ENCODE results near the gene PRM1.
"Not testable (repeated sequence)": the region's sequence is repeated elsewhere in the genome, so short reads cannot be mapped to it uniquely, and the experiment has no call there.

Gene PRM1

DNA sequence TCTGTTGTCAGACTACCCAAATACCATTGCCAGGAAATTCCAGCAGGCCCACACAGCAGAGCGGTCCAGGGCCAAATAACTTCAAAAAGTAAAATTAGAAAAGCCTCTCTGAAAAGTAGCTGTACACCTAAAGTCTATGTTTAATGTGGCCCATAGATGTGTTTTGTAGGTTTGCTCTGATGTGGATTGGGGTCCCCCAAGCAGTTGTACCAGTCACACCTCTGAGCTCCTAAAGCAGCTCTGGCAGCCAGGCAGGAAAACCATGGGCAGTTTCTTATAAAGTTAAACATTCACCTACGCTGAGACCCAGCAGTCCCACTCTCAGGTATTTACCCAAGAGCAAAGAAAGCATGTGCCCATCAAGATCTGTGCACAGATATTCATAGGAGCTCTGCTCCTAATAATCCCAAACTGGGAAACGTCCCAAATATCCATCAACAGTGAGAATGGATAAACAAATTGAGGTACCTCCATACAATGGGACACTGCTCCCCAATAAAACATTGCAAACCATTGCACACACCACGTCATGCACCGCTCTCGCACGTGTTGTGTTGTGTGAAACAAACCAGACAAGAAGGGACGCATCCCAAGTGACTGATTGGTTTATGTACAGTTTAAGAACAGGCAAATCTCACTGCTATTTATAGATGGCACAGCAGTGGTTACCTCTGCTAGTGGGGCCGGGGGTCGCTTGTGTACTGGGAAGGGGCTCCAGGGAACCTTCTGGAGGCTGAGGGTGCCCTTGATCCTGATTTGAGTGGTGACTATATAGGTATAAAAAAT lies 15.8 kb upstream of the PRM1 start:
- DNase-seq, result no peak

DNA sequence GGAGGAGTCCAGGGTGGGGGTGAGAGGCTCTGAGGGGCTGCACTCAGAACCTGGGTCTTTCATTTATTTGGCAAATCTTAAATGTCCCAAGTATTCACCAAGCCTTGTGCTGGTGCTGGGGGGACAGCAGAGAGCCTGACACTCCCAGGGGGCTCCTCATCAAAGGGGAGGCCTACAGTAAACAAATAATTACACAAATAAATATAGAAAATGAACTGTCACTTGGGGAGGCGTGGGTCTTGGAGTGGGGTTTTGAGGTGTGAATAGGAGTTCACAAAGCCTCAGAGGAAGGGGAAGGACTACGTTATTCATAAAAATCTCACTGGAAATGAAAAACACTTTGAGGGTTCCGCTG lies 15.2 kb upstream of the PRM1 start:
- DNase-seq, result no peak

DNA sequence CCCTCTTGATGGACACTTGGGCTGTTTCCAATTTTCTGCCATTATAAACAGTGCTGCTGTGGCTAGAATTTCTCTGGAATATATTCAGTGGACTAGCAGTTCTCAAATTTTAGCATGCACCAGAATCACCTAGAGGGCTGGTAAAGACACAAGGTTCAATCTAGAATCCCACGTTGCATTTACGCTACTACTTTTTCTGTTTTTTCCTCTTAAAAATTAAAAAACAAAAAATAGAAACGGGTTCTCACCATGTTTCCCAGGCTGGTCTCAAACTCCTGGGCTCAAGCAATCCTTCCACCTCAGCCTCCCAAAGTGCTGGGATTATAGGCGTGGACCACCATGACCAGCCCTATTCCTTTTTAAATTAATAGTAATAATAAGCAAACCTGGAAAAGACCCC lies 14.5 kb upstream of the PRM1 start:
- no peak for DNase-seq

DNA sequence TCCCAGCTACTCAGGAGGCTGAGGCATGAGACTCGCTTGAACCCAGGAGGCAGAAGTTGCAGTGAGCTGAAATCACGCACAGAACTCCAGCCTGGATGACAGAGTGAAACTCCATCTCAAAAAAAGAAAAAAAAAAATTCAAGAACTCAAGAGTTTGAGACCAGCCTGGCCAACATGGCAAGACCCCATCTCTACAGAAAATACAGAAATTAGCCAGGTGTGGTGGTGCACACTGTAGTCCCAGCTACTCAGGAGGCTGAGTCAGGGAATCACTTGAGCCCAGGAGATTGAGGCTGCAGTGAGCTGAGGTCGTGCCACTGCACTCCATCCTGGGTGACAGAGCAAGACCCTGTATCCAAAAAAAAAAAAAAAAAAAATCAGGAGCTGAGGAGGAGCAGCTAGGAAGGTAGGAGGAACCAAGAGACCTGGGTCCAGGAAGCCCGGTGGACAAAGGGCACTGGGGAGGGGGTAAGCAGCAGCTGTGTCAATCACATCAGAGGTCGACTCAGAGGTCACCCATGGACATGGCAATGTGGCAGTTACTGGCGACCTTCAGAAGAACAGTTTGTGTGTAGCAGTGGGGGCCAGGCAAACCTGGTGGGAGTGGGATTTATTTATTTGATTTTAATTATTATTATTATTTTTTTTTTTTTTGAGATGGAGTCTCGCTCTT lies 11.1 kb upstream of the PRM1 start:
- no peak for DNase-seq

DNA sequence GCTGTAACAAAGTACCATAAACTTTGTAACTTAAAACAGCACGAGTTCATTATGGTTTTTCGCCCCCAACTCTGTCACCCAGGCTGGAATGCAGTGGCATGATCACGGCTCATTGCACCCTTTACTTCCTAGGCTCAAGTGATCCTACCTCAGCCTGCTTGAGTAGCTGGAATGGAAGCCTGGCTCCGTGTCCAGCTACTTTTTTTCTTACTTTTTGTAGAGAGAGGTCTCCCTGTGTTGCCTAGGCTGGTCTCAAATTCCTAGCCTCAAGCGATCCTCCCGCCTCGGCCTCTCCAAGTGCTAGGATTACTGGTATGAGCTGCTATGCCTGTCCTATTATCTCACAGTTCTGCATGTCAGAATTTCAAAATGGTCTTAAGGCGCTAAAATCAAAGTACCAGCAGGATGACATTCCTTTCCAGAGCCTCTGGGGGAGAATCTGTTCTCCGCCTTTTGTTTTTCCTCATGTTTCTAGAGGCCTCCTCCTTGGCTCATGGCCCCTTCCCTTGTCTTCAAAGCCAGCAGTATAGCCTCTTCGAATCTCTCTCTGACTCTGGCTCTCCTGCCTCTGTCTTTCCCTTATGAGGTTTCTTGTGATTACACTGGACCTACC lies 10.1 kb upstream of the PRM1 start:
- no peak for DNase-seq

DNA sequence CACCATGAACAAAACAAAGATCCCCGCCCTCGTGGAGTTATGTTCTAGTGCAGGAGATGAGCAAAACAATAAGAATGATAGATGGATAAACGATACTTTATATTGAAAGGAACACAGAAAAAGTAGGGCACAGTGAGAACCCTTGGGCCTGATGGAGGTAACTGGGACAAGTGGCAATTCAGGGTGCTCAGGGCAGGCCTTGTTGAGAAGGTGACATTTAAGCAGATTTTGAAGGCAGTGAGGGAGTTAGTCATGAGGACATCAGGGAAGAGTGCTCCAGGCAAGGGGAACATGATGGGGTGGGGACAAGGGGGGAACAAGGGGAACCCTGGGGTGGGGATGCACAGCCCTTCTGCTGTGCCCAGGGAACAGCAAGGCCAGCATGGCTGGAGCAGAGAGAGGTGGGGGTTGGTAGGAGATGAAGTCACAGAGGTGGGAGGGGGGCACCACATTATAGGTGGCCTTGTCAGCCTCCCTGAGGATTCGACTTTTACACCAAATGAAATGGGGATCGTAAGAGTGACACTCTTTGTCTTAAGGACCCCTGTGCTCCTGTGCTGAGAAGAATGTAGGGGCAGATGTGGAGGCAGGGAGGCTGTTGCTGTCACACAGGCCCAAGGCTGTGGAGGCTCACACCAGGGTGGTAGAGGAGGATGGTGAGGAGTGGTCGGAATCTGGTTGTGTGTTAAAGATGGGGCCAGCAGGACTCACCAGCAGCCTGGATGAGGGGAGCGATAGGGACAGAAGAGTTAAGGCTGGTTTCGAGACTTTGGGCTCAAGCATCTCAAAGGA lies 9.2 kb upstream of the PRM1 start:
- no peak for DNase-seq

DNA sequence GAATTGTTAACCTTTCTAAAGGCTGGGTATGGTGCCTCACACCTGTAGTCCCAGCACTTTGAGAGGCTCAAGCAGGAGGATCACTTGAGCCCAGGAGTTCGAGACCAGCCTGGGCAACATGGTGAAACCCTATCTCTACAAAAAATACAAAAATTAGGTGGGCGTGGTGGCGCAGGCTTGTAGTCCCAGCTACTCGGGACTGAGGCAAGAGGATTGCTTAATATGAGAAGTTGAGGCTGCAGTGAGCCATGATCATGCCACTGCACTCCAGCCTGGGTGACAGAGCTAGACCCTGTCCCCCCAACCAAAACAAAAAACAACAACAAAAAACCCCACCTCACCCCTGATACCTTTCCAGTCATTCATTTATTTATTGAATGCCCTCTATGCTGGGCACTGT lies 8.6 kb upstream of the PRM1 start:
- not testable (repeated sequence) for DNase-seq

DNA sequence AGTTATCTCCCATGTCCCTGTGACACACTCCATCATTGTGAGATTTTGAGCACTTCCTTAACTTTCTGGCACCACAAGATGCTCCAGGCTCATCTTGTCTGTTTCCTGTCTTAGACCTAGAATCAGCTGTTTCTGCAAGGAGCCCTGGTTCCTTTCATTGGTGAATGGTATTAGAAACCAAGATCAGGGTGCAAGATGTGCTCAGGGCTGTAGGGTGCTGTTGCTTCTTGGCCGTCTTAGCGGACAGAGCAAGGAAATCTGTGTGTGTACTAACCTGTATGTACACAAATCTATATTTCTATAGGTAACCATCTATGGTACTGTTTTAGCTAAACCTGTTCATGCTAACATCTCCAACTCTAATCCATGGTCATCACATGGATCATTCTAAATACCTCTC lies 8.1 kb upstream of the PRM1 start:
- DNase-seq, result no peak

DNA sequence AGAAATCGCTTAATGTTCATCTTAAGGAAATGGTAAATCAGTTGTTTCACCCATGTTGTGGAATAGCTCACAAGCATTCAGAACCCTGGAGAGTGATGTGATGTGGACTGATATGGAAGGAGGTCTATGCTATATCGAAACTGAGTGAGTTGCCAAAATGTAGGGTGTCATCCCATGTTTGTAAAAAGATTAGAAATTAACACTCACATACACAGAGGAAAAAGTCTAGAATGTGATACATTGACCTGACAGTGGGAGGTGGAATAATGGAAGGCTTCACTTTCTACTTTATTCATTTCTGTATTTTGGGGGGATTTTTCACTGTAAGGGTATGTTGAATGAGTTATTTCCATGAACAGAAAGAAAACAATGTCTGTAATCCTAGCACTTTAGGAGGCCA lies 4.7 kb upstream of the PRM1 start:
- no peak for DNase-seq

DNA sequence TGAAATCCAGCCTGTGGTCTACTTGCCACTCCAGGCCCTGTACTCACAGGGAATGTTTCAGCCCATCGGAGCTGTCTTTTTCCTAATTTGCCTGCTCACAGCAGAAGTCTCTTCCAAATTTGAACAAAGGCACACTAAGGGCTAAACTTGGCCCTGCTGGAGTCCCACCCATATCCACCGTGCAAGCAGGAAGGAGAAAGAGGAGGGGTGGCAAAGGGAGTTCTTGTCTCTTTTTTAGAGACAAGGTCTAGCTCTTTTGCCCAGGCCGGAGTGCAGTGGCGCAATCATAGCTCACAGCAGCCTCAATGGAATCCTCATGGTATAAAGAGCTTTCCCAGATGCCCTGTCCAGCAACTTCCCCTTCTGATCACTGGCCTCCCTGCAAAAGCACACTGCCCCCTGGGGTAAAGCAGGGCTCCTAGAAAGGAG lies 2.7 kb upstream of the PRM1 start:
- DNase-seq, result no peak

DNA sequence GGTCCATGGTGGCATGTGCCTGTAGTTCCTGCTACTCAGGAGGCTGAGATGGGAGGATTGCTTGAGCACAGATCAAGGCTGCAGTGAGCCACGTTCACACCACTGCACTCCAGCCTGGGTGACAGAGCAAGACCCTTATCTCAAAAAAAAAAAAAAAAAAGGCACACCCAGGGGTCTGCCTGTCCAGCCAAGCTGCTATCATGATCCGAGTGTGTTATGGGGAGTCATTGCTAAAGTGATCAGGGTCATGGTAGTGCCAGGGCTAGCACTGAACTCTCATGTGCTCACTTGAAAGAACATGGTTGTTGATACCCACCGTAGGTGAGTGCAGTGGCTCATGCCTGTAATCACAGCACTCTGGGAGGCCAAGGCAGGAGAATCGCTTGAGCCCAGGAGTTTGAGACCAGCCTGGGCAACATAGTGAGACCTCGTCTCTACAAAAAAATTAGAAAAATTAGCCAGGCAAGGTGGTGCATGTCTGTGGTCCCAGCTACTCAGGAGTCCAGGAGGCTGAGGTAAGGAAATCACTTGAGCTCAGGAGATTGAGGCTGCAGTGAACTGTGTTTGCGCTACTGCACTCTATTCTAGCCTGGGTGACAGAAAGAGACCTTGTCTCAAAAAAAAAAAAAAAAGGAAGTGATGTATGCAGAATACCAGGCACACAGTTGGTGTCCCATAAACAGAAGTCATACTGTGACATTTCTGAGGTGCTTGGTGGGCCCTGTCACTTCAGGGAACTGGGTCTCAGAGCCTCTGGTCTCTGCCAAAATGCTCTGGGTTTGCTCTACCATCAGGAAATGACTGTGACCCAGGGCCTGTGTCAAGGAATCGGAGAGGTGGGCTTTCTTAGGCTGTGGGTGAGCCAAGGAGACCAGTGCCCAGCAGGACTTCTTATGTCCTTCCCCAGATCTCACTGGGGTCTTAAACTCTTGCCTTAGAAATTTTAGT lies 2.2 kb downstream of the PRM1 start:
- DNase-seq, result no peak

DNA sequence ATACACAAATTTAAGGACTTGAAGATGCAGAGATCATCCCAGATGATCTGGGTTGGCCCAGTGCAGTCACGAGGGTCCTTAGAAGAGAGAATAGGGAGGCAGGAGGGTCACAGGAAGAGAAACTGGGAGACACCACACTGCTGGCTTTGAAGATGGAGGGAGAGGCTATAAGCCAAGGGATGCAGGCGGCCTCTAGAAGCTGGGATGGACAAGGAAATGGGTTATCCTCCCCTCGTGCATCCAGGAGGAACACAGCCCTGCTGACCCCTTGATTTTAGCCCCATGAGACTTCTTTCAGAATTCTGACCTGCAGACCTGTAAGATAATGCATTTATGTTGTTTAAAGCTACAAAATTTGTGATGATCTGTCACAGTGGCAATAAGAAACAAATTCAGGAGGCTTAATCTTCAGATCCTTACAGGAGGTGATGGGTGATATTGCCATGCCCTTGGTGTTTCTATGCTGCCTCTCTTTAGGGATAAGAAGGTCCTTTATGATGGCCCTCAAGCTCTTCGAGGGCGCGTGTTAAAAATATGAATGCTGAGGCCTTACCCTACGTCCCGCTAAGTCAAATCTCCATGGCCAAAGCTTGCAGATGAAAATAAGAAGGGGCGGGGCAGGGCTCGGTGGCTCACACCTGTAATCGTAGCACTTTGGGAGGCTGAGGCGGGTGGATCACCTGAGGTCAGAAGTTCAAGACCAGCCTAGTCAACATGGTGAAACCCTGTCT lies 3.4 kb downstream of the PRM1 start:
- DNase-seq, result no peak

DNA sequence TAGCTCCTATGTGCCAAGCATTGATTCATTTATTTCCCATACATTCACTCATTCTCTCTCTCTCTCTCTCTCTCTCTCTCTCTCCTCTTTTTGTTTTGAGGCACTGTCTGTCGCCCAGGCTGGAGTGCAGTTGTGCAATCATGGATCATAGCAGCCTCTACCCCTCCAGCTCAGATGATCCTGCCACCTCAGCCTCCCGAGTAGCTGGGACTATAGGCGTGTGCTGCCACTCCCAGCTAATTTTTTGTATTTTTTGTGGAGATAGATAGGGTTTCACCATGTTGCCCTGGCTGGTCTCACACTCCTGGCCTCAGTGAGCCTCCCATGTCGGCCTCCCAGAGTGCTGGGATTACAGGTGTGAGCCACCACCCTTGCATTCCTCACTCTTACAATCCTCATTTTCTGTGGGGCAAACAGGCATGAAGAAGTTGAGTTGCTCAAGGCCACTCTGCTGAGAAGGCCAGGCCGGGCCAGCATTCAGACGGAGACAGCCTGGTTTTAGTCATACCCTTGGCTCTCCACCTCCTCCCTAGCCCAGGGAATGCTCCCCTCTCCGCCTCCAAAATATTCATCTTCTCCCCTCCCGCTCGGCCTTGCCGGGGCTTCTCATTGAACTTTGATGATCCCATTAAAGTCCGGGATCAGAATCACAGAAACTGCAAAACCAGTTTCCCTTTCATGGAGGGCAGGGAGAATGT lies 4.1 kb downstream of the PRM1 start:
- DNase-seq, result no peak

DNA sequence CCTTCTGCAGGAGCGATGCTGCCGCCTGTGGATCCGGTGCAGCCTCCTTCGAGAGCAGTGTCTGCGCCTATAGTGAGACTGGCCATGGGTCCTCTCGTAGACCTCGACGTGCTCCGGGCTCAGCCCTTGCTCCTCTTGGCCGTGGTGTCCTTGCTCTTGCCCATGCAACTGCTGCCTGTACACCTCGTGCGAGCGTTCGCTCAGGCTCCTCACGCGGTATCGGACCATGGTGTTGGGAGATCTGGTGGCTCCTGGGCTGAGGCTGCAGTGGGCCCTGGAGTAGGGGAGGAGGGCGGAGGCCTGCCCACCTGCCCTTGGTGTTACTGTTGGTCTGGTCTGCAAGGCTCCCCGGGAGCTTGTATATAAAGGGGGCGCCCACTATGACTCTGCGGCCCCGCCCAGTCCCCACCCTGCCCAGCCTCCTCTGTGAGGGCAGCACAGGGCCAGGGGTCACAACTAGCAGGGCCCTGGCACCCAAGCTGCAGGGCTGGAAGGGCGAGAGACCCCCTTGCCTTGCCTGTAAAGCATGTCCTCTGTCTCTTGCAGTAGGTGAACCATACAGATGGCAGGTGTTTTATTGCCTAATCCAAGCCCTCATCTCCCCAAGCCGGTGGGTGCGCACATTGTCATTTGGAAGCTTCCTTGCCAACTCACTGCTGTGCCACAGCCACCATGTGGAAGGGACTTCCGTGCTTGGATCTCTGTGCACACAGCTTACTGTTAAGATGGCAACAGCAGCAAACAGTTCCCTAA lies 4.8 kb downstream of the PRM1 start, which contains the start of gene PRM2:
Gene PRM2 (minus strand): TSS at position 338 of the 753 bp plus-strand sequence. CDS start 110 bp downstream, at position 228.
- no peak for DNase-seq

DNA sequence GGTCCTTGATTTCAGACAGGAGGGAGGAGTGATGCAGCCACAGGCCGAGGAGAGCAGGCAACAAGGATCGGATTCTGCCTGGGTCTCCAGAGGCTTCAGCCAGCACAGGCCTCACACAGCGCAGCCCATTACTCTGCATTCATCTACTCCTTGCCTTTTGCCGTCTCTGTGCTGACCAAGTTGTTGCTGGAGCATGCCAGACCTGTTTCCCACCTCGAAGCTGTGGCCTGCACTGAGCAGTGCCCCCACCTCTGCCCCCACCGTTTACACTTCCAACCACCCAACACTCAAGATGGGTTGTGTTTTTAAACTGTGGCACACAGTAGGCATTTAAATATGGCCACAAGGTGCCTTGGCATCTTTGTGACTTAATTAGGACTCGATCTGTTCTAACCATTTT lies 6.2 kb downstream of the PRM1 start:
- no peak for DNase-seq

DNA sequence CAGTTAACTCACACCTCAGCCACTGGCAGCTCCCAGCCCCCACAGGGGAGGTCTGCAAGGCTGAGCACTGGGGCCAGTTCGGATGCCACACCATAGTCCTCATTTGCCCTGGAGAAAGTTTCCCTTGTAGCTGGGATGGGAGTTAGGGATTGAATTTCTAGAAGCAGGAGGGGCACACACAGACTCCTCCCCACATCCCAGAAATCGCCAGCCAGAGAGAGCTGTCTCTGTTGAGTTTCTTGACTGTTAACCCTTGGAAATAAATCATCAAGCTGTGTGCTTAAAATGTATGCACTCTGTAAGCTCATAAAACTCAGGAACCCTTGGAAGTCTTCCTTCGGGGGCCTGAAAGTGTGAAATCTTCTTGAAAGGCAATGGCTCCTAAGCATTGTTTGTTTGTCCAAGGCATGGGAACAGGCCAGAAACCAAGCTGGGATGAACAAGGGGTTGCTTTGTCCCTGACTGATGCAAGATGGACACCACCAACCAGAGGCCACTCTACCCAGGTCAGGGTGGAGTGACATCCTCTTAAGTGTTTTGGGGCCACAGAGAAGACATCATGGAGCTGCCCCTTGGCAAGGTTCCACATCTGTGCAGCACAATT lies 7.3 kb downstream of the PRM1 start:
- DNase-seq, result no peak

DNA sequence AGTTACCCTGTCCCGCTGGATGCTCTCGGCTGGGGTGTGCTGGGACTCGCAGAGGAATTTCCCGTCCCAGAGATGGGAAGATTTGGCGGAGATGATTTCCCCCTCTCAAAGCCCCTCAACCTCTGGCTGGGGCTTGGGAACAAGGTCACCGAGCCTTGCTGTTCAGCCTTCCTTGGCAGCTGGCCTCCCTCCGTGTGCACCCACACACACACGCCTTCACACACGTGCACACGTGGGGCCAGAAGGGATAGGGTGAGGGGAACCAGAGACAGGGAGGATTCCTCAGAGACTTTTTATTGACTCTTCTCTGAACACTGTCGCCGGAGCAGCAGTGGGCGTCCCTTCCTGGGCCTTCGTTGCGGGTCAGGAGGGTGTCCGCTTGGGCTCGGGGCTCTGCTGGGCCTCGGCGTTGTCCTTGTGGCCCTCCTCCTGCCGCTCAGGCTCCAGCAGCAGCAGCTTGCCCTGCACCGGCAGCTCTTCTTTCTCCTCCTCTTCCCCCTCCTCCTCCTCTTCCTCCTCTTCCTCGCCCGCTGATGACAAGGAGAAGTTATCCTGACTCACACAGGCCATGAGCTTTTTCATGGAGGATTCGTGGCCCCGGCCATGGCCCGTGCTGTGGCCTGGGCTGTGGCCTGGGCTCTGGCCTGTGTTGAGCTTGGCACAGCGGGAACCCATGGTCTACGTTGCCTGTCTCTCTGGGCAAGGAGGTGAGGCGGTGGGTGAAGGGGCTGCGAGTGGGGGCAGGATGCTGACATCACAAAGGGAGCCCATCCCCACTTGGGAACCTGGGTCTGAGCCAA lies 8.0 kb downstream of the PRM1 start, which contains the start of gene PRM3:
Gene PRM3 (minus strand): TSS at position 709 of the 800 bp plus-strand sequence. CDS start 34 bp downstream, at position 675.
- no peak for DNase-seq

DNA sequence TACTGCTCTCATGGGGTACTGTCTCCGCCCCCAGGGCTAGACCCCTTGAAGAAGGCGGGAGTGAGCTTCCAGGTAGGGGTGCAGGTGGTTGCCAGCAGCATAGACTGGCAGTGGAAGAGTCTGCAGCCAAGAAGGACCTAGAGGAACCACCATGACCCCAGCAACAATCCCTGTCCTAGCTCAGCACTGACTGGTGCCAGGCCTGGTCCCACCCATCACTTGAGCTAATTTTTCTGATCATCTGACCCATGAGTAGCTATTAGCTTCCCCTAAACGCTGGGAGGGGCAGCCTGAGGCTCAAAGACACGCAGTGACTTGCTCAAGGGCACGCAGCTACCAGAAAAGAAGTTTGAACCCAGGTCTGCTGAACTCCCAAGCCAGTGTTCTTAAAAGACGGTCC lies 8.6 kb downstream of the PRM1 start:
- DNase-seq, result no peak

DNA sequence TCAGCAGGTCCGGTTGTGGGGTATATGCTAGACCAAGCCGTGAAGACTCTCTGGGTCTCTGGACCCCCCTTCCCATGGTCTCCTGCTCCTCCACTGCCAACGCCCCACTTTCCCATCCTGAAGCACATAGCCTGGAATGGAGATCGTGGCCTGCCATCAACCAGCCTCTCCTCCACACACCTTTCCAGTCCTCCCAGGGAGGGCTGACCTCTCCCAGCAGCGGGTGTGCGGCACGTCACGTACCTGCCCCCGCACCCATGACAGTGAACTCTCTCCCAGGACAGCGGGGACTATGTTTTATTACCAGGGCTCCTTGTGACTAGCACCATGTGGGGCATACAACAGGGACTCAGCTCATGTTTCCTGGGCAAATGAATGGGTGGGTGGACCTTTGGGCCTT lies 9.5 kb downstream of the PRM1 start:
- DNase-seq, result no peak
